ENCODE data around the gene KRTAP10-11.

- TF ChIP-seq POLR2A (IDR thresholded peaks at IDR 0.05; ENCODE audit: low read depth, low read length) (no peak), POLR2AphosphoS5 (IDR thresholded peaks at IDR 0.05; ENCODE audit: low read depth, low read length) (no peak), TAF1 (IDR thresholded peaks at IDR 0.05; ENCODE audit: borderline replicate concordance, low read depth, low read length) (no peak)
Measured at GRCh38 chr21:44658541-44658910, 12.3 kb downstream of the KRTAP10-11 start.

All from GM12892 (cell line).